Measurements from ENCODE around the gene ZNF546.
"Not testable (repeated sequence)": the region's sequence is repeated elsewhere in the genome, so short reads cannot be mapped to it uniquely, and the experiment has no call there.

Gene ZNF546

DNA sequence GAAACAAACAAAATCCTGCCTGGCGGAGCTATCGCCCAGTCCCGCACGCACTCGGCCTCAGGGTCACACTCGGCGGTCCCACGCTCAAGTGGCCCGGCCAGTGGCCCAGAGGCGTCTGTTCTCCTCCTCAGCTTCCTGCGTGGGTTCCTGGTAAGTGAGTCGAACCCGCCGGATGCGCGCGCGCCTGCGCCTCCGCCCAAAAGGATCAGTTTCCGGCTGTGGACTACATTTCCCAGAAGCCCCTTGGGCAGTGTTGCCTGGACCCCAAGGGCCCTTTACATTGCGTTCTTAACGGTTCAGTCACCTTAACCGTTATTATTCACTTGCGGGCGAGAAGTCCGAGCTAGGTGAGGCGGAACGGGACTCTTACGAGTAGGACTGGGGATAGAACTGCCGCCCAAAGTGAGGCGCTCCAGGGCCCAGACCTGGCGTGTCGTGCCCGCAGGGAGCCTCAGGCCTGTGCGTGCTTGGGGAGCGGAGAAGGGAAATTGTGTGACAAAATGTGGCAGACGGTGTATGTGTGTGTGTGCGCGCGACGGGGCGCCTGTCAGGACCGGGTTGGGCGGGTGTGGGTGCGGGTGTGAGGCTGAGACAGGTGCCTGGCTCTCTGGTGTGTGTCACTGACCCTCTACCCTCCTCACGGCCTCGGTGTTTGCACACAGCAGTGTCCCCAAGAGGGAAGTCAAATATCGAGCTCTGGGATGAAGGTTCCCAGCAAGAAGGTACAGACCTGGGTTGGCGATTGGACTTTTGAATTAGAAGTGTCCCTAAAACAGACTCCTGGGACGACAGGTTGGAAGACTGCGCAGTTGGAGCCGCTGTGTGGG is at the start of gene ZNF546:
TSS of gene ZNF546 (plus strand) at position 250 of the 827 bp plus-strand sequence. CDS start 1,267 bp downstream, outside the sequence.
- DNase-seq: peak; percentile 87

DNA sequence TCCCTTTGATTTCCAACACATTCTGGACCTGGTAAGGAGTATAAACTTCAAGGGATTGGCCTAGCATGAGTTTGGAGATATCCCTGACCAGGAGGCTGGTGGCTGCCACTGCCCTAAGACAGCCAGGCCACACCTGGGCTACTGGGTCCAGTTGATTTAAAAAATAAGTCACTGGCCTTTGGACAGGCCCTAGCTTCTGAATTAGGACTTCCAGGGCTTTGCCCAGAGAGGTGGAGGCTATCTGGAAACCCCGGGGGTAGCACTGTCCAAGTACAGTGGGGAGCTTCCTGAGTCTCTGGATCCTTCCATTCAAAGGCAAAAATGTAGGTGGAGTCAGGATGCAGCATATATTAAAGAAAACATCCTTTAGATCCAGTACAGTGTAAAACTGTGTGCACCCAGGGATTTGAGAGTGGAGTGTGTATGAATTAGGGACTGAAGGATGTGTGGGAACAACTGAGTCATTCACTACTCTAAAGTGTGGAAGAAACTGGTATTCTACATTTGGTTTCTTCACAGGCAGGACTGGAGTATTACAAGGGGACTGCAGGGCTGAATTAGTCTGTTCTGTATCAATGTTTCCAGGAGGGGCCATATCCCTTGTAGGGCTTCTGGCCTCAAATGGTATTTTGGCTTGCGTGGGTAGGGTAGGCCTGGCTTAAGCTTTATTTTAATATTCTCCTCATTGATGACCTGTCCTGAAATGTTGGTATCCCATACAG is 47.7 kb upstream of the ZNF546 start:
- no peak for DNase-seq

DNA sequence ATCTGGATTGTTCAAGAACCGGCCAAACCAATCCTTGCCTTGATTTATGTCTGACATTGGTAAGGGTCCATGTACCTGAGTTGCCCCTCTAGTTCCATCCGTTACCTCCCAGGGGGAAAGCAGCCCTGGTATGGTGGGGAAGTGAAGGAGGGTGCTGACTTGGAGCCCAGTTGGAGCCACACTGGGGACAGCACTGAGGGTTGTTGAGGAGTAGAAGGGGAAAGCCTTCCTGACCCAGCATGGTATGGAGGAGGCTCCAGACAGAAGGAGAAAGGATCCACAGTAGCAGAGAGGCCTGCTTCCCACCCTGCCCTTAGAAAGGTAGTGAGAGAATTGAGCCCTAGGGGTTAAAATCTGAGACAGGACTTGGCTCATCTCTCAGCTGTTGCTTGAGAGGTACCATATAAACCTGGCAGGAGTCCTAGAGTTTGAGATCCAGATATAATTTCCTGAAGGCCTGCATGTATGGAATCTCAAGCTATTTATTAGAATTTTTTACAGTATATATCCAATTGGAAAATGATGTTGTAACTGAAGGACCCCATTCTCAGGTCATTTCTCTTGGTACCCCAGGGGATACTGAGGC is 45.7 kb upstream of the ZNF546 start:
- no peak for DNase-seq

DNA sequence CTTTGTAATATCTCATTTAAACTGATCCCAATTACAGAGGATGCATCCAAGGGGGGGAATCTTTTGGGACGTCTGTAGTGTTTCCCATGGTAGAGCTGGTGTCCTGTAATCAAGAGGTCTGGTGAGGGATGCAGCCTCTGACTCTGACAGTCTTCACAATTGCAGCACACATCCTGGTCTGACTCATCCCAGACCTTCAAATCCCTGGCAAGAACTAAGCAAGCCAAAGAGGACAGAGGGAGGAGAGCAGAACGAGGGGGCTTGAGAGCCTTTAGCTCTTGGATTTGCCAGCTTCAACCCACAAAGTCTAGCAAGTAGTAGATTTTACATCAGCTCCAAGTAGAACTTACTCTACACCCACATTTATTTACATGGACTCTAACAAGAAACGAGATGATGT is 45.2 kb upstream of the ZNF546 start:
- DNase-seq: no peak

DNA sequence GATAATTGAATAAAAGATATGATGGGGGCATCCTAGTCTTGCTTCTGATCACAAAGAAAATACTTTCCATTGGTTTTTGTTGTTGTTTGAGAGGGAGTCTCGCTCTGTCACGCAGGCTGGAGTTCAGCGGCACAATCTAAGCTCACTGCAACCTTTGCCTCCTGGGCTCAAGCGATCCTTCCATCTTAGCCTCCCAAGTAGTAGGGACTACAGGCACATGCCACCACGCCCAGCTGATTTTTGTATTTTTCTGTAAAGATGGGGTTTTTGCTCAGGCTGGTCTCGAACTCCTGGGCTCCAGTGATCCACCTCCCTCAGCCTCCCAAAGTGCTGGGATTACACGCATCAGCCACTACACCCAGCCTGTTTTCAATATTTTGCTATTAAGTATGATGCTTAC is 42.9 kb upstream of the ZNF546 start:
- DNase-seq: no peak

DNA sequence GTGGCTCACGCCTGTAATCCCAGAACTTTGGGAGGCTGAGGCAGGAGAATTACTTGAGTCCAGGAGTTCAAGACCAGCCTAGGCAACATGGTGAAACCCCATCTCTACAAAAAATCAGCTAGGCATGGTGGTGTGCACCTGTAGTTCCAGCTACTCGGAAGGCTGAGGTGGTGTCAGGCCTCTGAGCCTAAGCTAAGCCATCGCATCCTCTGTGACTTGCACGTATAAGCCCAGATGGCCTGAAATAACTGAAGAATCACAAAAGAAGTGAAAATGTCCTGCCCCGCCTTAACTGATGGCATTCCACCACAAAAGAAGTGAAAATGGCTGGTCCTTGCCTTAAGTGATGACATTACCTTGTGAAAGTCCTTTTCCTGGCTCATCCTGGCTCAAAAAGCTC is 39.0 kb upstream of the ZNF546 start:
- not testable (repeated sequence) for DNase-seq

DNA sequence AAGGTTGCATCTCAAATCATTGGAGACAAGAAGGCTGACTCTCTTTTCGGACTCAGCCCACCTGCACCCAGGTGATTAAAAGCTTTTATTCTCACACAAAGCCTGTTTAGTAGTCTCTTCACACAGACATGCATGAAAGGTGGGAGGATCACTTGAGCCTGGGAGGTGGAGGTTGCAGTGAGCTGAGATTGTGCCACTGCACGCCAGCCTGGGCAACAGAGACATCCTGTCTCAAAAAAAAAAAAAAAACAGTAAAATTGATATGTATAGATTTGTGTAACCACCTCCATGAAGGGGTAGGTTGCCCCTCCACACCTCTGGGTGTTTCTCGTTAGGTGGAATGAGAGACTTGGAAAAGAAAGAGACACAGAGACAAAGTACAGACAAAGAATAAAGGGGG is 37.9 kb upstream of the ZNF546 start:
- DNase-seq: not testable (repeated sequence)

DNA sequence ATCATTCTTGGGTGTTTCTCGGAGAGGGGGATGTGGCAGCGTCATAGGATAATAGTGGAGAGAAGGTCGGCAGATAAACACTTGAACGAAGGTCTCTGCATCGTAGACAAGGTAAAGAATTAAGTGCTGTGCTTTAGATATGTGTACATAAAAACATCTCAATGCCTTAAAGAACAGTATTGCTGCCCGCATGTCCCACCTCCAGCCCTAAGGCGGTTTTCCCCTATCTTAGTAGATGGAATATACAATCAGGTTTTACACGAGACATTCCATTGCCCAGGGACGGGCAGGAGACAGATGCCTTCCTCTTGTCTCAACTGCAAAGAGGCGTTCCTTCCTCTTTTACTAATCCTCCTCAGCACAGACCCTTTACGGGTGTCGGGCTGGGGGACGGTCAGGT is 37.5 kb upstream of the ZNF546 start:
- DNase-seq: not testable (repeated sequence)

DNA sequence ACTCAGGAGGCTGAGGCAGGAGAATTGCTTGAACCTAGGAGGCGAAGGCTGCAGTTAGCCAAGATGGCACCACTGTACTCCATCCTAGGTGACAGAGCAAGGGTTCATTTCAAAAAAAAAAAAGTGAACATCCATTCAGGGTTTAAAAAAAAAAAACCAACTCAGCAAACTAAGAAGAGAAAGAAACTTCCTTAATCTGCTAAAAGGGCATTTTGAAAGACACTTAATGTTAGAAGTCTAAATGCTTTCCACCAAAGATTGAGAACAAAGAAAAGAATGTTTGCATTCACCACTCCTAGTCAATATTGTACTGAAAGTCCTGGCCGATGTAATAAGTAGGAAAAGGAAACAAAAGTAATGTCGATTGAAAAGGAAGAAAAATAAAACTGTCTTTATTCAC is 33.0 kb upstream of the ZNF546 start:
- DNase-seq: no peak

DNA sequence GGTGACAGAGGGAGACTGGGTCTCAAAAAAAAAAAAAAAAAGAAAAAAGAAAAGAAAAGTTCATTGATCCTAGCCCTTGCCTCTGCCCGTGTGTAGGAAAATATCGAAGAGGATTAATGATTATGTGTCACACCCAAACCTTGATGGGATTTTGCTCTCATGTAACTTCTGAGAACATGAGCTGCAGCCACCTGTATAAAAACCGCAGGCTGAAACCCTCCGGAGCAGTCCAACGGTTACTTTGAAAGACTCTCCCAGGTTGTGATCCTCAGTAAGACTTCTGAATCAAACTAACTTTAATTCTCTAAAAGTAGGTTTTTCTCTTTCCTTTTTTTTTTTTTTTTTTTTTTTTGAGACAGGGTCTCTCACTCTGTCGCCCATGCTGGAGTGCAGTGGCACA is 30.2 kb upstream of the ZNF546 start:
- no peak for DNase-seq

DNA sequence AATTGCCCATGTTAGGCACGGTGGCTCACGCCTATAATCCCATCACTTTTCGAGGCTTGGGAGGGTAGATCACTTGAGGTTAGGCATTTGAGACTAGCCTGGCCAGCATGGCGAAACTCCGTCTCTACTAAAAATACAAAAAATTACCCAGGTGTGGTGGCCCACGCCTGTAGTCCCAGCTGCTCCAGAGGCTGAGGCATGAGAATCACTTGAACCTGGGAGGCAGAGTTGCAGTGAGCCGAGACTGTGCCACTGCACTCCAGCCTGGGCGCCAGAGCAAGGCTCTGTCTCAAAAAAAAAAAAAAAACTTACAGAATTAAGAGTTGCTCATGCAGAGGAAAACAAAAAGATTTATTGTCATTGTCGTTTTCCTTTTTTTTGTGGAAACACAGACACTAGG is 29.3 kb upstream of the ZNF546 start:
- DNase-seq: no peak

DNA sequence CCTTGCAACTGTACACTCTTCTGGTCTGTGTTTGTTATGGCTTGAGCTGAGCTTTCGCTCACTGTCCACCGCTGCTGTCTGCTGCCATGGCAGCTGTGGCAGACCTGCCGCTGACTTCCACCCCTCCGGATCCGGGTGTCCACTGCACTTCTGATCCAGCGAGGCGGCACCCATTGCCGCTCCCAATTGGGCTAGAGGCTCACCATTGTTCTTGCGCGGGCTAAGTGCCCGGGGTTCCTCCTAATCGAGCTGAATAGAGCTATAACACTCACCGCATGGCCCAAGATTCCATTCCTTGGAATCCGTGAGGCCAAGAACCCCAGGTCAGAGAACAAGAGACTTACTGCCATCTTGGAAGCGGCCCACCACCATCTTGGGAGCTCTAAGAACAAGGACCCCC is 28.1 kb upstream of the ZNF546 start:
- DNase-seq: no peak

DNA sequence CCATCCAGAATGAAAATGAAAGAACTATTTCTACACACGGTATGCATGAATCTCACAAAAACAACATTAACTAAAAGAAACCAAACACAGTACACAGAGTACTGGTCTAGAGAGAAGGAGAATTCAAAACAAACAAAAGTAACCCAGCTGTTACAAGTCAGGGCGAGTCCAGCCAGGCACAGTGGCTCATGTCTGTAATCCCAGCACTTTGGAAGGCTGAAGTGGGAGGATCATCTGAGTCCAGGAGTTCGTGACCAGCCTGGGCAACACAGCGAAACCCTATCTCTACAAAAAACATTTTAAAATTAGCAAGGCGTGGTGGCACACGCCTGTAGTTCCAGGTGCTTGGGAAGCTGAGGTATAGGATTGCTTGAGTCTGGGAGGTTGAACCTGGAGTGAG is 27.6 kb upstream of the ZNF546 start:
- DNase-seq: no peak

DNA sequence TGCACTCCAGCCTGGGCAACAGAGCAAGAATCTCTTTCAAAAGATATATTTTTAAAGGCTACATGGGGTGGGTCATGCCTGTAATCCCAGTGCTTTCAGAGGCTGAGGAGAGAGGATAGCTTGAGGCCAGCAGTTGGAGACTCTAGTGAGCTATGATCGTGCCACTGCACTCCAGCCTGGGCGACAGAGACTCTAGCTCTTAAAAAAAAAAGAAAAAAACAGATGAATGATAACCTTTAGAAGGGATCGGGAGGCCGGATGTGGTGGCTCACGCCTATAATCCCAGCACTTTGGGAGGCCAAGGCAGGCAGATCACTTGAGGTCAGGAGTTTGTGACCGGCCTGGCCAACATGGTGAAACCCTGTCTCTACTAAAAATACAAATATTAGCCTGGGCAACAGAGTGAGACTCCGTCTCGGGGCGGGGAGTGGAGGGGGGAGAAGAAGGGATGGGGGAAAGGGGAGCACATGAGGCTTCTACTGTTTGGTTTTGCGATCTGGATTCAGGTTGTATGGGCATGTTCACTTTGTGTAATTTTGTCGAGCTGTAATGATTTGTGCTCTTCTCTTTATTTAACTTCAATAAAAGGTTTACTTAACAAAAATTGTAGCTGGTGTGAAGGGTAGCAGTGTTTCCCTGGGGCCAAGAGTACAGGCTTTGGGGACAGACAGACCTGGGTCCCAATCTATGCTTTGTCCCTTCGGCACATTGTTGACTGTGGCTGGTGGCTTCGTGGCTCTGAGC is 27.0 kb upstream of the ZNF546 start:
- DNase-seq: no peak

DNA sequence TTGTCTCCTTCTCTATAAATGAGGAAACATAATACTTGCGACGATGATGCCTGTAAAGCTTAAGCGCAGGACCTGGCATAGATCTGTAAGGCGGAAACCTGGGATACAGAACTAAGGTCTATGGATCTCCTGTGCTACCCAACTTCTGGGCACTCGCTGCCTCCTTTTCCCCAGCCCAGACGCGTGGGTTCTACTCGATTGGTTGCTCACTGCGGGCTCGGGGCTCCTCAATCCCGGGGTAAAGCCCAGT is 26.5 kb upstream of the ZNF546 start:
- no peak for DNase-seq

DNA sequence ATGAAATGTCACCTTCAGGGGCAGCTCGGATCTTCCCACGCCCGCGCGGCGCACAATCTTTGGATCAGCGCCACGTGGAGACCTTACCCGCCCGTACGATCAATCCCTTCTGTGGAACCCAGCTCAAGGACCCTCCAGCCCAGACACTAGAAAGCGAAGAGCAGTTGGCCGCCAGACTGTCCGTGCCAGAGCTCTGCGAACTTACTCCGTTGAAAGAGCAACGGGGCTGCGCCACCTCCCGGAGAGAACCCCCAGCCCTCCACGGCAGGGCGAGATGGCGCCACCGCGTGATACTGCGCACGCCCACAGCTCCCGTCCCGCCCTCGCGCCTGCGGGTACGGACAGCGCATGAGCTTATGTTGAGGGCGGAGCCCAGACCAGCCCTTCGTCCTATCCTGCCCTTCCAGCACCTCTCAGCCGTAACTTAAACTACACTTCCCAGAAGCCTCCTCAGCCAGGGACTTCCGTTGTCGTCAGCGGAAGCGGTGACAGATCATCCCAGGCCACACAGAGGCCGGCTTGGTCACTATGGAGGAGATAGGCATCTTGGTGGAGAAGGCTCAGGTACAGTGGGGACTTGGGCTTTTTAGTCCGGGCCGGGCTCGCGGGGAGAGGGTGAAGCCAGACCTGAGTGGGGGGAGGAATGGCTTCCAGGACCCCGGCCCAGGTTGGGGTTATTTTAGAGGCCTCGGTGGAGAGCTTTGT is 26.0 kb upstream of the ZNF546 start, which contains the start of gene PSMC4:
TSS of gene PSMC4 (plus strand) at position 491 of the 705 bp plus-strand sequence. CDS start at position 529, 38 bp downstream.
- DNase-seq: peak; percentile 98

DNA sequence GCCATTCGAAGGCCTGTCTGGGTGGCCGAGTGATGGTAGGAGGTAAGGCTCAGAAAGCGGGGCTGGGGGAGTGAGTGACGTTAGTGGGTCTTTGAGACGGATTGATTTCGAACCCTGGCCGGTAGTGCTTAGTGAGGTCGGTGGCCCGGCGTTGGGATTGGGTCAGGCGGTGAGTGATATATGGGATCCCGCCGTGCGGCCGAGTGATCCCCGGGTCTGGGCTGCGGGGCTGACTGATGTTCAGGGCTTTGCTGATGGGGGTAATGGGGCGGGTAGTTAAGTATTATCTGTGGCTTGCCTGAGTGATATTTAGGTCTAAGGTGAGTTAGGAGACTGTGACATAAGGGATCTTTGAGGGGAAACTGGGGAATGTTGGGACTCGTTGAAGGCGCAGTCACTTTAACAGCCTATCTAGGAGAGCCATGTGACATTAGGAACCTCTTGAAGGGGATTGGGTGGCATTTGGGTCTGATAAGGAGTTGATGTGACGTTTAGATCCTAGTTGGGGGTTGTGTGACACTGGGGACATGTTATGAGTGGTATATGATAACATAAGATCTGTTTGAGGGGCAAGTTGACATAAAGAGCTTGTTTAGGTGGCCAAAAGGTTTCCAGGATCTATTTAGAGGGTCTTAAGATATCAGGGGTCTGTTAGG is 25.4 kb upstream of the ZNF546 start:
- no peak for DNase-seq

DNA sequence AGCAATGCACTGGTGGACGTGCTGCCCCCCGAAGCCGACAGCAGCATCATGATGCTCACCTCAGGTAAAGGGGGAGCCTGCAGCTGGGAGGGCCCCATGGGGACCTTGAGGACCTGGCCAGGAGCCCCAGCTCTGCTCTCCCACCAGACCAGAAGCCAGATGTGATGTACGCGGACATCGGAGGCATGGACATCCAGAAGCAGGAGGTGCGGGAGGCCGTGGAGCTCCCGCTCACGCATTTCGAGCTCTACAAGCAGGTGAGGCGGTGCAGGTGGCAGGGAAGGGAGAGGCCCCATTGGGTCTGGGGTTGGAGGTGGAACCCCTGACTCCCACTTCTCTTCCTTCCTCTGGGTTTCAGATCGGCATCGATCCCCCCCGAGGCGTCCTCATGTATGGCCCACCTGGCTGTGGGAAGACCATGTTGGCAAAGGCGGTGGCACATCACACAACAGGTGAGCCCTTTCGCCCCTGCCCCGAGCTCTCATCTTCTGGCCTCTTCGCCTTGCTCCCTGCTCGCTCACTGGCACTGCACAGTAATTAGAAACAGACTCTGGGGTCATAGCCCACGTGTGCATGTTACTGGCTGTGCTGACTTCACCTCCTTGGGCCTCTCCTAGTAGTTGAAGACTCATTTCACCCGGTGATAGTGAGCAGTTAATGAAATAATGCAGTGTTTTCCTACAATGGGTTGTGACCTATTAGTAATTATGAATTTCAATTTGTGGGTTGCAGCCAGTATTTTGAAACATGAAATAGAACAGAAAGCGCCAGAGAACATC is 22.3 kb upstream of the ZNF546 start:
- DNase-seq: no peak

DNA sequence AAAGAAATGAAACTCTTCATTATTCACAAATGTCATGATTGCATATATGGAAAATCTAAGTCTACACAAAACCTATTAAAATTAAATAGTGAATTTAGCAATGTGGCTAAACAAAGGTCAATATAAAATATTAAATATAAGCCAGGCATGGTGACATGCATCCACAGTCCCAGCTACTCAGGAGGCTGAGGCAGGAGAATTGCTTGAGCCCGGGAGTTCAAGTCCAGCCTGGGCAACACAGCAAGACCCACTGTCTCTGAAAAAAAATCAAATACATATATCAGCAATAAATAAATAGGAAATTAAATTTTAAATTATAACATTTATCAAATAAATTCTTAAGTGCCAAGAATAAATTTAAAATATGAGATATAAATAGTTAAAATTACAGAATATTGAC is 14.0 kb upstream of the ZNF546 start:
- DNase-seq: no peak

DNA sequence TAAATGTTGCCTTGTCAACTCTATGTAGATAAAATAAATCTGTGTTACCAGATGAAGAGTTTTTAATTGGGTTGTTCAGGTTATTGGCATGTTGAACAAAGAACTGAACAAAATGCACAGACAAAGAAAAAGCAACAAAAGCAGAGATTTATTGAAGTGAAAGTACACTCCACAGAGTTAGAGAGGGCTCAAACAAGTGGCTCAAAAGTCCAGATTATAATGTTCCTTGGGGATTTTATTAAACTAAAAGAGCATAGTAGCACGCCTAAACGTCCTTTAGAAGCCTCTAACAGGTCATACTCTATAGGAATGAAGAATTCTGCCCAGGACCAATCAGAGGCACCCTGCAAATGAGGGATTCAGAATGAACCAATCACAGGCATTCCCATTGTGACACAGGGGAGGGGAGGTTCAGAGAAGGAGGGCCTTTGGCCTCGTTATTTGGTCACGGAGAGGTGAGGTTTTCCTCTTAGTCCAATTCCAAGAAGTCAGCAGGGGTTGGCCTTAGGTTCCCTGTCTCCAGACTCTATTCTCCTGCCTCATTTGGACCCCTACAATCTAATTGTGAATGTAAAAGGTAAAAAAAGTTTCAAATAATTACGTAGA is 13.1 kb upstream of the ZNF546 start:
- no peak for DNase-seq

DNA sequence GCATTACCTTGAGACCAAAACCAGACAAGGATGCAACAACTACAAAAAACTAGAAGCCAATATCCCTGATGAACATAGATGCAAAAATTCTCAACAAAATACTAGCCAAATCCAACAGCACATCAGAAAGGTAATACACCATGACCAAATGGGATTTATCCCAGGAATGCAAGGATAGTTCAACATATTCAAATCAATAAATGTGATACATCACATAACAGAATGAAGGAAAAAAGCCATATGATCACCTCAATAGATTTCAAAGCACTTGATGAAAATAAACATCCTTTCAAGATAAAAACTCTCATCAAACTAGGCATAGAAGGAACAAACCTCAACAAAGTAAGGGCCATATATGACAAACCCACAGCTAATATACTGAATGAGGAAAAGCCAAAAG is 10.2 kb upstream of the ZNF546 start:
- no peak for DNase-seq

All from NCI-H1694 treated with DMSO at 0.1 percent for 48 hours (cell line).